OCI-LY7 (cell line): ENCODE results near the gene MPHOSPH8. TPM values are rescaled to one million over a fixed set of nuclear protein-coding genes. Genes with fewer than 3 reads are reported as not detected.

Experiments
- BruUV-seq: library from RNA; stranded (reverse); fragments of 400-500 nt; replicated peaks from 2 replicates; lab custom pipeline; 2021; lab: Mats Ljungman, UMichigan
- CTCF ChIA-PET: fragments of 300-600 bp; sonication (Branson Sonifier 250); formaldehyde crosslinking; loops from one replicate; lab custom pipeline; 2022; ENCODE audit warnings: antibody characterized with exemption; ENCODE audit not compliant: unreplicated experiment; lab: Charles Lee
- POLR2A ChIA-PET: fragments of 300-600 bp; sonication (Branson Sonifier 250); formaldehyde crosslinking; loops from one replicate; lab custom pipeline; 2022; ENCODE audit warnings: antibody characterized with exemption; lab: Charles Lee
- DNase-seq: peaks from one replicate; pipeline ENCODE4 v3.0.0-alpha.2; 2015; ENCODE audit warnings: low spot score
- H2AFZ ChIP-seq: fragments of 200-600 bp; sonication (generic), shearing (Covaris generic); 2 replicates; pipeline ENCODE4 v1.6.1; 2014; ENCODE audit warnings: mild to moderate bottlenecking, antibody characterized with exemption, low read length, moderate library complexity
- H3K27ac ChIP-seq: fragments of 200-600 bp; sonication (generic); 2 replicates; pipeline ENCODE4 v1.5.1; 2014; ENCODE audit warnings: mixed run types, low read depth, mild to moderate bottlenecking, moderate library complexity, low read length, inconsistent platforms; ENCODE audit not compliant: poor library complexity, severe bottlenecking
- H3K36me3 ChIP-seq: fragments of 200-600 bp; sonication (generic); 2 replicates; pipeline ENCODE4 v1.6.1; 2014; ENCODE audit warnings: mild to moderate bottlenecking, antibody characterized with exemption, low read length, moderate library complexity, mixed read lengths; ENCODE audit not compliant: insufficient read depth
- H3K4me1 ChIP-seq: fragments of 200-600 bp; sonication (generic); 2 replicates; pipeline ENCODE4 v1.5.1; 2014; ENCODE audit warnings: mild to moderate bottlenecking, low read length; ENCODE audit not compliant: insufficient read depth, poor library complexity, severe bottlenecking
- H3K4me2 ChIP-seq: fragments of 200-600 bp; sonication (generic); 2 replicates; pipeline ENCODE4 v1.6.1; 2014; ENCODE audit warnings: mild to moderate bottlenecking, low read length
- H3K4me3 ChIP-seq: fragments of 200-600 bp; sonication (generic); 2 replicates; pipeline ENCODE4 v1.5.1; 2014; ENCODE audit warnings: mild to moderate bottlenecking, low read depth, low read length; ENCODE audit not compliant: poor library complexity, severe bottlenecking
- H3K79me2 ChIP-seq: fragments of 200-600 bp; sonication (generic); 2 replicates; pipeline ENCODE4 v1.6.1; 2016; ENCODE audit warnings: low read depth, mild to moderate bottlenecking, low read length, moderate library complexity, mixed read lengths; ENCODE audit not compliant: insufficient read depth
- H3K9me2 ChIP-seq: fragments of 200-600 bp; sonication (generic); 2 replicates; pipeline ENCODE4 v1.6.1; 2016; ENCODE audit warnings: mild to moderate bottlenecking, low read length, mixed read lengths; ENCODE audit not compliant: insufficient read depth
- H3K9me3 ChIP-seq: fragments of 200-600 bp; sonication (generic); 2 replicates; pipeline ENCODE4 v1.6.1; 2014; ENCODE audit warnings: mild to moderate bottlenecking, mixed run types, low read length, mixed read lengths
- H4K20me1 ChIP-seq: fragments of 200-600 bp; sonication (generic); 2 replicates; pipeline ENCODE4 v1.6.1; 2014; ENCODE audit warnings: mild to moderate bottlenecking, antibody characterized with exemption, low read length, moderate library complexity, mixed read lengths; ENCODE audit not compliant: insufficient read depth
- EZH2phosphoT487 ChIP-seq: fragments of 200-600 bp; sonication (generic); IDR thresholded peaks from 2 replicates; pipeline ENCODE4 v1.6.1; 2018; ENCODE audit warnings: low read depth, borderline replicate concordance, mild to moderate bottlenecking, mixed run types, antibody characterized with exemption, low read length, moderate library complexity, mixed read lengths
- intact Hi-C: fragments of 100-400 bp; cut with micrococcal nuclease; formaldehyde crosslinking; loops from one replicate; pipeline ENCODE4 v1.10.0; 2022; ENCODE audit not compliant: unreplicated experiment
- total RNA-seq, 2 experiments: library from RNA; depleted of rRNA in 1 of 2; stranded (reverse); fragments of >200 nt in 1 of 2; shearing (Covaris generic) in 1 of 2; gene quantifications; 2 replicates each; pipeline ENCODE4 v1.2.3, GENCODE V29; 2014 to 2022
- TF ChIP-seq, protein P1 (sequence below): fragments of 200-600 bp; sonication (generic); conservative IDR thresholded peaks from 2 replicates; pipeline ENCODE4 v1.5.1; 2014; ENCODE audit warnings: mild to moderate bottlenecking, antibody characterized with exemption, low read length, moderate library complexity, mixed read lengths

The MPHOSPH8 gene
- total RNA-seq, 2 experiments from 2014 or later = 12.8 to 31.1 TPM

DNA sequence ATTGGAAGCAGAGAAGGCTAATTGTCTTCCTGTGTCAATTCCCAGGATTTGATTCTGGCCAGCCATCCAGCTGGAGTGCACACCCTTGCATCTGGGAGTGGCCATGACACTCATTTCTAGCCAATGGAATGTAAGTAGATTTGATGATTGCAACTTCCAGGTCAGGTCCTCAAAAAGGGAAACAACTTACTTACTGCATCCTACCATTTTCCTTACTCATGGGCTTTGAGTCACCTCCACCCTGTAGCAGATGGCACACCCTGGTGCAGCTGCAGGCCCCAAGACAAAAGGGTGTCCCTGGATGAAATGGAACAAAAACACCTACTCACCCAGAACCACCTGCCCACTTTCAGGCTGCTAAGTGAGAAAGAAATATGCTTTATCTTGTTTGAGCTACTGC lies 27.3 kb upstream of the MPHOSPH8 start:
- Histone ChIP-seq H2AFZ (no peak overlapping the region), H3K79me2 (no peaks in the 10 kb centered on the region), H3K4me3 (no peak overlapping the region), H3K36me3 (no peaks in the 10 kb centered on the region), H3K27ac (no peak overlapping the region), H3K4me1 (no peaks in the 10 kb centered on the region), H3K9me3 (no peaks in the 10 kb centered on the region), H4K20me1 (no peaks in the 10 kb centered on the region), H3K9me2 (no peaks in the 10 kb centered on the region), H3K4me2 (no peak overlapping the region)
- ChIA-PET POLR2A (no interaction called here), CTCF (no interaction called here)
- DNase-seq = no peak
- TF ChIP-seq EZH2phosphoT487 = no peak
- TF ChIP-seq, protein P1, sequence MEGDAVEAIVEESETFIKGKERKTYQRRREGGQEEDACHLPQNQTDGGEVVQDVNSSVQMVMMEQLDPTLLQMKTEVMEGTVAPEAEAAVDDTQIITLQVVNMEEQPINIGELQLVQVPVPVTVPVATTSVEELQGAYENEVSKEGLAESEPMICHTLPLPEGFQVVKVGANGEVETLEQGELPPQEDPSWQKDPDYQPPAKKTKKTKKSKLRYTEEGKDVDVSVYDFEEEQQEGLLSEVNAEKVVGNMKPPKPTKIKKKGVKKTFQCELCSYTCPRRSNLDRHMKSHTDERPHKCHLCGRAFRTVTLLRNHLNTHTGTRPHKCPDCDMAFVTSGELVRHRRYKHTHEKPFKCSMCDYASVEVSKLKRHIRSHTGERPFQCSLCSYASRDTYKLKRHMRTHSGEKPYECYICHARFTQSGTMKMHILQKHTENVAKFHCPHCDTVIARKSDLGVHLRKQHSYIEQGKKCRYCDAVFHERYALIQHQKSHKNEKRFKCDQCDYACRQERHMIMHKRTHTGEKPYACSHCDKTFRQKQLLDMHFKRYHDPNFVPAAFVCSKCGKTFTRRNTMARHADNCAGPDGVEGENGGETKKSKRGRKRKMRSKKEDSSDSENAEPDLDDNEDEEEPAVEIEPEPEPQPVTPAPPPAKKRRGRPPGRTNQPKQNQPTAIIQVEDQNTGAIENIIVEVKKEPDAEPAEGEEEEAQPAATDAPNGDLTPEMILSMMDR = no peak
- intact Hi-C loops = loop anchor here (5.0 kb wide), 1 partner anchor 229 kb away; no protein-coding TSS in a partner anchor
- BruUV-seq = no TSS peak

DNA sequence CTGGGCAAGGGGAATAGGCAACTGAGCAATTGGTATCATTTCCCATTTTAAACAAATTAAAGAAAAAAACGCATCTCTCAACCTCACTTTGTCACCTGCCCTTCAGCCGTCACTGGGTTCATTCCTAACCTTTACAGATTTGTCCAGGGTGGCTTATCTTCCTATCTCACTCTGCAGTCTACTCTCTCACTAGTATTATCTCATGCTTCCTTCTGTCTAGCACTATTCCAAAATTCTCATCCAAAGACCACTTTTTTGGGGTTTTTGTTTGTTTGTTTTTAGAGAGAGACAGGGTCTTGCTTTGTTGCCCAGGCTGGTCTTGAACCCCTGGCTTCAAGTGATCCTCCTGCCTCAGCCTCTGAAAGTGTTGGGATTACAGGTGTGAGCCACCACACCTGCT lies 26.7 kb upstream of the MPHOSPH8 start:
- Histone ChIP-seq H4K20me1 (no peaks in the 10 kb centered on the region), H3K9me3 (no peaks in the 10 kb centered on the region), H3K36me3 (no peaks in the 10 kb centered on the region), H3K4me2 (no peak overlapping the region), H3K4me1 (no peaks in the 10 kb centered on the region), H3K27ac (no peak overlapping the region), H2AFZ (no peak overlapping the region), H3K79me2 (no peaks in the 10 kb centered on the region), H3K4me3 (no peak overlapping the region), H3K9me2 (no peaks in the 10 kb centered on the region)
- TF ChIP-seq, protein P1 = no peak
- TF ChIP-seq EZH2phosphoT487 = no peak
- no TSS peak for BruUV-seq
- no peak for DNase-seq
- intact Hi-C loops = loop anchor here (5.0 kb wide), 1 partner anchor 229 kb away; no protein-coding TSS in a partner anchor
- ChIA-PET CTCF (no interaction called here), POLR2A (no interaction called here)

DNA sequence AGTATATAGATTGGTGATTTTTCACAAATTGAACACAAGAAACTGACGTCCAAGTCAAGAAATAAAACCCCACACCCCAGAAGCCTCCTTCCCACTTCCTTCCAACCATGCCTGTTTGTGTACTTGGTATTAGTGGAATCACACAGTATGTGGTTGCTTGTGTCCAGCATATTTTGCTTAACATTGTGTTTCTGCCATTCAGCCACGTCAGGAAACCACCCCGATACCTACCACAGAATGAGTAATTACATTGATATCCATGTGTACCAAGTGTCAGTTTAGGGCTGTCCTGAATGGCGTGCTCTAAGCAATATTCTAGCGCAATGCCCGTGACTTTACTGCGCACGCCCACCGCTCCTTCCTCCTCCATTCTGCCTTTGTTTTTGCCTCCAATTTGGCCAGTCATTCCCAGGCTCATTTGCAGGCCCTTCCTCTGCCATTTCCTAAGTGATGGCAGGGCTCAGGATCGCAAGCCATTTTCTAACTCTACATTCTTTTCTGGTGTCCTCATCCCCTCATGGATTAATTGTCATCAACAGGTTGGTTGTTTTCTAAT lies 25.9 kb upstream of the MPHOSPH8 start:
- intact Hi-C loops = loop anchor here (5.0 kb wide), 1 partner anchor 230 kb away; no protein-coding TSS in a partner anchor
- no peaks in the 10 kb centered on the region for H3K36me3 ChIP-seq
- H3K4me2 ChIP-seq = no peak overlapping the region
- no peaks in the 10 kb centered on the region for H3K4me1 ChIP-seq
- H2AFZ ChIP-seq = no peak overlapping the region
- no peaks in the 10 kb centered on the region for H3K79me2 ChIP-seq
- DNase-seq = no peak
- H3K9me3 ChIP-seq = no peaks in the 10 kb centered on the region
- ChIA-PET CTCF (no interaction called here), POLR2A (no interaction called here)
- H3K4me3 ChIP-seq = no peak overlapping the region
- no peak overlapping the region for H3K27ac ChIP-seq
- no peaks in the 10 kb centered on the region for H3K9me2 ChIP-seq
- TF ChIP-seq, protein P1 = no peak
- no peak for TF ChIP-seq EZH2phosphoT487
- H4K20me1 ChIP-seq = no peaks in the 10 kb centered on the region
- no TSS peak for BruUV-seq
